SIG-M5 (cell line): ENCODE measurements around the gene OR52E6.

Source experiments
- DNase-seq: peaks from one replicate; lab custom pipeline; 2025; lab: John Stamatoyannopoulos, UW

Gene OR52E6

DNA sequence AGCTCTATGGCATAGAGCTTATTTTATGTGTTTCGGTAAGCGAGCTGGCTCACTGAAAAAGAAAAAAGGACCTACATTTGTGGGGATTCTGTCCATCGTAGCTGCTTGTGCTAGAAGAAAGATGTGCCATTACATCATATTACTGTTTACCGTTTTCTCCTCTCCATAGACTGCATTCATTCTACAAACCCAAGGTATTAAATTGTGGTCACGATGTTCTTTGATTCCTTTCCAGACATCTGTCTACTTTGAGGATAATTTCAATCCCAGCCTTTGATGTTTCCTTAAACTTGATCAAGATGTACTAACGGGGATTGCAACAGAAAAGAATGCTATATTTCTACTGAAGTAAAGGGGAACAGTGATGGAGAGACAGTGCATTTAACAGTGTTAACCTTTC, 45.2 kb downstream of the OR52E6 start:
- no peak for DNase-seq

DNA sequence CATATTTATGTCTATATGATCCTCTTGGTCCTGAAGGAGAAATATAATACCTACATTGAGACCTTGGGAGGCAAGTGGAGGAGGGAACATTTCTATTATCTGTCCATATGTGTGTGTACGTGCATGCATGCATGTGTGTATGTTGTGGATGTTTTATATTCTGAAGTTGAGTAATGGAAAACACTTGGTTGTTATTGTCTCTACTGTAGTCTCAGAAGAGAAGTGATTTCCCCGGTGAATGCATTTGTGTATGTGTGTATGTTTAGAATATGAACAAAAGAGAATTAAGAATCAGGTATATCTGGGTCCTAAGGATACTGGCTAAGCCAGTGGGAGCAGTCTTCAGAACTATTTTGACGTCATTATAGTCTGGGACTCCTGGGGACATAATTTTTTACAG, 50.5 kb downstream of the OR52E6 start, which contains the start of gene OR52N1:
OR52N1 (minus strand) TSS at position 101 of the 400 bp plus-strand sequence. CDS start 2,449 bp downstream, outside the sequence.
- no peak for DNase-seq
